Measurements from ENCODE around the gene ITK. TPM values are rescaled to one million over a fixed set of nuclear protein-coding genes. Genes with fewer than 3 reads are reported as not detected.

ITK gene
- total RNA-seq, 1 donor from 2014 or later, result not detected

- Mint-ChIP-seq H3K4me1 (ENCODE audit: unreplicated experiment) (no peaks in the 10 kb centered on the region), H3K4me3 (no peak overlapping the region), H3K27me3 (no peaks in the 10 kb centered on the region), H3K9me3 (no peaks in the 10 kb centered on the region), H3K27ac (no peak overlapping the region), H3K36me3 (no peaks in the 10 kb centered on the region)
- TF ChIP-seq CTCF (conservative IDR thresholded peaks at IDR 0.05), result no peak
- no peak for DNase-seq (ENCODE audit: extremely low spot score, unreplicated experiment)
Measured at GRCh38 chr5:157245886-157246285, 65.2 kb downstream of the ITK start.

GRCh38 chr5:157247267-157247666 lies 66.6 kb downstream of the ITK start:
- no peak overlapping the region for H3K4me3 Mint-ChIP-seq
- no peaks in the 10 kb centered on the region for H3K27me3 Mint-ChIP-seq

GRCh38 chr5:157248821-157249470 lies 68.3 kb downstream of the ITK start:
- no peak for DNase-seq (ENCODE audit: extremely low spot score, unreplicated experiment)
- no peaks in the 10 kb centered on the region for H3K36me3 Mint-ChIP-seq

More at GRCh38 chr5:157247267-157247666, 66.6 kb downstream of the ITK start:
- Mint-ChIP-seq H3K4me1 (ENCODE audit: unreplicated experiment) (no peaks in the 10 kb centered on the region), H3K36me3 (no peaks in the 10 kb centered on the region), H3K27ac (no peak overlapping the region), H3K9me3 (no peaks in the 10 kb centered on the region)
- DNase-seq (ENCODE audit: extremely low spot score, unreplicated experiment), result no peak
- TF ChIP-seq CTCF (conservative IDR thresholded peaks at IDR 0.05), result no peak

DNA sequence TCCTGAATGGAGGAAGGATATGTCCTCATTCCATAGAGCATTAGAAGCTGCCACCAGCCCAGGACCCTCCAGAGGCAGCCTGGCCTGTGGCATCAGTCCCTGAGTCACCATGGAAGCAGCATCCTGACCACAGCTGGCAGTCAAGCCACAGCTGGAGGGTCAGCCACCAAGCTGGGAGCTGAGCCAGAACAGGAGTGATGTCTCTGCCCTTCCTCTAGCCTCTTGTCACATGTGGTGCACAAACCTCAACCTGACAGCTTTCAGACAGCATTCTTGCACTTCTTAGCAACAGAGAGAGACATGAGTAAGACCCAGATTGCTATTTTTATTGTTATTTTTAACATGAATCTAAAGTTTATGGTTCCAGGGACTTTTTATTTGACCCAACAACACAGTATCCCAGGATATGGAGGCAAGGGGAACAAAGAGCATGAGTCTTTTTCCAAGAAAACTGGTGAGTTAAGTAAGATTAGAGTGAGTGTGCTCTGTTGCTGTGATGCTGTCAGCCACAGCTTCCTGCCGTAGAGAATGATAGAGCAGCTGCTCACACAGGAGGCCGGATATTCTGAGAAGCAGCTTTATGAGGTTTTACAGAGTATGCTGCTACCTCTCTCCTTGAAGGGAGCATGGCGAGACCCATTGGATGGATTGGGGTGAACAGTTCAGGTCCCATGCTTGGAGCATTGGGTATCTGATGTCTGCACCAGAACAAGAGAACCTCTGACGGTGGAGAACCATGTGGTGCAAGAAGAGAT lies 72.2 kb downstream of the ITK start:
- no peaks in the 10 kb centered on the region for H3K27me3 Mint-ChIP-seq
- H3K27ac Mint-ChIP-seq, result no peak overlapping the region
- DNase-seq (ENCODE audit: extremely low spot score, unreplicated experiment), result no peak
- no peaks in the 10 kb centered on the region for H3K9me3 Mint-ChIP-seq
- no peak for TF ChIP-seq CTCF (conservative IDR thresholded peaks at IDR 0.05)
- no peak overlapping the region for H3K4me3 Mint-ChIP-seq
- no peaks in the 10 kb centered on the region for H3K36me3 Mint-ChIP-seq
- no peaks in the 10 kb centered on the region for H3K4me1 Mint-ChIP-seq (ENCODE audit: unreplicated experiment)

More at GRCh38 chr5:157248821-157249470, 68.3 kb downstream of the ITK start:
- H3K4me1 Mint-ChIP-seq (ENCODE audit: unreplicated experiment), result no peaks in the 10 kb centered on the region
- no peak for TF ChIP-seq CTCF (conservative IDR thresholded peaks at IDR 0.05)
- no peaks in the 10 kb centered on the region for H3K9me3 Mint-ChIP-seq
- no peak overlapping the region for H3K27ac Mint-ChIP-seq
- no peaks in the 10 kb centered on the region for H3K27me3 Mint-ChIP-seq
- H3K4me3 Mint-ChIP-seq, result no peak overlapping the region

- Mint-ChIP-seq H3K27me3 (no peaks in the 10 kb centered on the region), H3K4me1 (ENCODE audit: unreplicated experiment) (no peaks in the 10 kb centered on the region), H3K4me3 (no peak overlapping the region), H3K36me3 (no peaks in the 10 kb centered on the region), H3K27ac (no peak overlapping the region), H3K9me3 (no peaks in the 10 kb centered on the region)
- TF ChIP-seq CTCF (conservative IDR thresholded peaks at IDR 0.05), result peak; percentile 90
- DNase-seq (ENCODE audit: extremely low spot score, unreplicated experiment), result no peak
Measured at GRCh38 chr5:157253547-157253946, 72.9 kb downstream of the ITK start.

All from type B pancreatic cell (in vitro differentiated cells).